HEK293 (cell line): ENCODE results near the gene ATP5F1D.

Source experiments
- BCL11B ChIP-seq: fragments of 450-650 bp; formaldehyde crosslinking; IDR thresholded peaks from 2 replicates; pipeline ENCODE4 v1.5.1; 2016; ENCODE audit warnings: low read depth, missing biosample characterization, missing genetic modification characterization
- GLIS1 ChIP-seq: fragments of 450-650 bp; formaldehyde crosslinking; IDR thresholded peaks from 2 replicates; pipeline ENCODE4 v1.5.1; 2016; ENCODE audit warnings: missing biosample characterization, missing genetic modification characterization
- GLIS2 ChIP-seq: fragments of 450-650 bp; formaldehyde crosslinking; IDR thresholded peaks from 2 replicates; pipeline ENCODE4 v1.5.1; 2016; ENCODE audit warnings: missing biosample characterization, missing genetic modification characterization
- KLF1 ChIP-seq: fragments of 450-650 bp; formaldehyde crosslinking; IDR thresholded peaks from 2 replicates; pipeline ENCODE4 v1.5.1; 2016; ENCODE audit warnings: missing biosample characterization, missing genetic modification characterization
- KLF16 ChIP-seq: fragments of 450-650 bp; formaldehyde crosslinking; IDR thresholded peaks from 2 replicates; pipeline ENCODE4 v1.5.1; 2017; ENCODE audit warnings: missing biosample characterization, missing genetic modification characterization
- KLF17 ChIP-seq: fragments of 450-650 bp; formaldehyde crosslinking; IDR thresholded peaks from 2 replicates; pipeline ENCODE4 v1.5.1; 2016; ENCODE audit warnings: missing biosample characterization, missing genetic modification characterization
- KLF8 ChIP-seq: fragments of 450-650 bp; formaldehyde crosslinking; IDR thresholded peaks from 2 replicates; pipeline ENCODE4 v1.5.1; 2016; ENCODE audit warnings: missing biosample characterization, missing genetic modification characterization
- KLF9 ChIP-seq: fragments of 450-650 bp; formaldehyde crosslinking; IDR thresholded peaks from 2 replicates; pipeline ENCODE4 v1.5.1; 2016; ENCODE audit warnings: missing biosample characterization, missing genetic modification characterization, low read depth
- PATZ1 ChIP-seq: fragments of 450-650 bp; formaldehyde crosslinking; IDR thresholded peaks from 2 replicates; pipeline ENCODE4 v1.5.1; 2016; ENCODE audit warnings: missing biosample characterization, missing genetic modification characterization
- PBX3 ChIP-seq: sonication (generic); formaldehyde crosslinking; IDR thresholded peaks from 2 replicates; pipeline ENCODE4 v1.8.1; 2022; ENCODE audit warnings: mild to moderate bottlenecking, moderate library complexity, missing genetic modification reagents
- SETDB1 ChIP-seq: IDR thresholded peaks from one replicate; pipeline ENCODE4 v1.6.1; 2017; ENCODE audit warnings: mild to moderate bottlenecking, low read length, moderate library complexity, mixed read lengths; ENCODE audit not compliant: insufficient read length
- SP2 ChIP-seq: fragments of 450-650 bp; formaldehyde crosslinking; IDR thresholded peaks from 2 replicates; pipeline ENCODE4 v1.5.1; 2016; ENCODE audit warnings: missing biosample characterization, missing genetic modification characterization
- ZBTB7A ChIP-seq: fragments of 450-650 bp; formaldehyde crosslinking; IDR thresholded peaks from 2 replicates; pipeline ENCODE4 v1.5.1; 2016; ENCODE audit warnings: low read depth, missing biosample characterization, missing genetic modification characterization
- ZBTB8A ChIP-seq: fragments of 450-650 bp; formaldehyde crosslinking; IDR thresholded peaks from 2 replicates; pipeline ENCODE4 v1.5.1; 2016; ENCODE audit warnings: missing biosample characterization, missing genetic modification characterization
- ZFHX2 ChIP-seq: fragments of 450-650 bp; formaldehyde crosslinking; conservative IDR thresholded peaks from 2 replicates; pipeline ENCODE4 v1.5.1; 2016; ENCODE audit warnings: missing biosample characterization, missing genetic modification characterization
- ZFP69B ChIP-seq: fragments of 450-650 bp; formaldehyde crosslinking; IDR thresholded peaks from 2 replicates; pipeline ENCODE4 v1.5.1; 2016; ENCODE audit warnings: missing biosample characterization, missing genetic modification characterization
- ZNF10 ChIP-seq: fragments of 450-650 bp; formaldehyde crosslinking; IDR thresholded peaks from 2 replicates; pipeline ENCODE4 v1.5.1; 2017; ENCODE audit warnings: missing biosample characterization, missing genetic modification characterization
- ZNF138 ChIP-seq: fragments of 450-650 bp; formaldehyde crosslinking; IDR thresholded peaks from 2 replicates; pipeline ENCODE4 v1.5.1; 2016; ENCODE audit warnings: missing biosample characterization, missing genetic modification characterization, borderline replicate concordance
- ZNF248 ChIP-seq: fragments of 450-650 bp; formaldehyde crosslinking; IDR thresholded peaks from 2 replicates; pipeline ENCODE4 v1.5.1; 2017; ENCODE audit warnings: missing biosample characterization, missing genetic modification characterization
- ZNF274 ChIP-seq, 2 experiments: fragments of 200-500 bp in 1 of 2; fragments of 450-650 bp in 1 of 2; sonication (Bioruptor generic) in 1 of 2; formaldehyde crosslinking in 1 of 2; IDR thresholded peaks; 2 replicates each; pipeline versions ENCODE4 v1.5.1 to v1.6.1; 2014 to 2016; ENCODE audit warnings: borderline replicate concordance in 1 of 2, inconsistent platforms in 1 of 2, low read length in 1 of 2, missing biosample characterization in 1 of 2, missing genetic modification characterization in 1 of 2
- ZNF394 ChIP-seq: fragments of 450-650 bp; formaldehyde crosslinking; IDR thresholded peaks from 2 replicates; pipeline ENCODE4 v1.5.1; 2016; ENCODE audit warnings: missing biosample characterization, missing genetic modification characterization, mild to moderate bottlenecking, moderate library complexity, borderline replicate concordance
- ZNF398 ChIP-seq: fragments of 450-650 bp; formaldehyde crosslinking; IDR thresholded peaks from 2 replicates; pipeline ENCODE4 v1.5.1; 2017; ENCODE audit warnings: missing biosample characterization, missing genetic modification characterization
- ZNF449 ChIP-seq: fragments of 450-650 bp; formaldehyde crosslinking; IDR thresholded peaks from 2 replicates; pipeline ENCODE4 v1.5.1; 2017; ENCODE audit warnings: missing biosample characterization, mild to moderate bottlenecking, missing genetic modification characterization, moderate library complexity
- ZNF501 ChIP-seq: fragments of 450-650 bp; formaldehyde crosslinking; IDR thresholded peaks from 2 replicates; pipeline ENCODE4 v1.5.1; 2016; ENCODE audit warnings: missing biosample characterization, missing genetic modification characterization
- ZNF555 ChIP-seq: fragments of 450-650 bp; formaldehyde crosslinking; conservative IDR thresholded peaks from 2 replicates; pipeline ENCODE4 v1.5.1; 2017; ENCODE audit warnings: missing biosample characterization, mild to moderate bottlenecking, missing genetic modification characterization, inconsistent platforms
- ZNF639 ChIP-seq: fragments of 450-650 bp; formaldehyde crosslinking; IDR thresholded peaks from 2 replicates; pipeline ENCODE4 v1.5.1; 2016; ENCODE audit warnings: missing biosample characterization, missing genetic modification characterization
- ZNF76 ChIP-seq: fragments of 450-650 bp; formaldehyde crosslinking; IDR thresholded peaks from 2 replicates; pipeline ENCODE4; 2016; ENCODE audit warnings: low read depth, missing biosample characterization, missing genetic modification characterization, borderline replicate concordance
- ZNF791 ChIP-seq: fragments of 450-650 bp; formaldehyde crosslinking; IDR thresholded peaks from 2 replicates; pipeline ENCODE4 v1.5.1; 2016; ENCODE audit warnings: missing biosample characterization, missing genetic modification characterization
- ZNF792 ChIP-seq: fragments of 450-650 bp; formaldehyde crosslinking; IDR thresholded peaks from 2 replicates; pipeline ENCODE4 v1.5.1; 2016; ENCODE audit warnings: missing biosample characterization, missing genetic modification characterization
- ZXDB ChIP-seq: fragments of 450-650 bp; formaldehyde crosslinking; IDR thresholded peaks from 2 replicates; pipeline ENCODE4 v1.5.1; 2016; ENCODE audit warnings: missing biosample characterization, missing genetic modification characterization

ATP5F1D gene

GRCh38 chr19:1275976-1276627 is 34.6 kb downstream of the ATP5F1D start (continued):
- TF ChIP-seq ZNF394 (tag by site-specific recombination) (peak; percentile 29; the same call in 1 of the 2 replicates), SETDB1 (no peak), ZNF76 (tag by site-specific recombination) (peak; percentile 77), PBX3 (CRISPR knock-in tag) (no peak), ZFHX2 (tag by site-specific recombination) (peak; percentile 99), ZNF639 (tag by site-specific recombination) (no peak), ZBTB7A (tag by site-specific recombination) (peak; percentile 81), ZNF274 (IDR thresholded peaks at IDR 0.05; ENCODE audit: low read length) (no peak), ZNF274 (tag by site-specific recombination; IDR thresholded peaks at IDR 0.05; ENCODE audit: borderline replicate concordance) (no peak), ZNF449 (tag by site-specific recombination) (0 out of 2 replicates have a peak, but pooled peaks have one; percentile 42), SP2 (tag by site-specific recombination) (peak; percentile 47; the same call in 1 of the 2 replicates), ZNF138 (tag by site-specific recombination) (no peak), PATZ1 (tag by site-specific recombination) (peak; percentile 95), ZNF501 (tag by site-specific recombination) (0 out of 2 replicates have a peak, but pooled peaks have one; percentile 35), ZXDB (peak; percentile 97), KLF8 (tag by site-specific recombination) (peak; percentile 96; the same call in 1 of the 2 replicates), BCL11B (peak; percentile 87; the same call in 1 of the 2 replicates), ZNF792 (tag by site-specific recombination) (no peak), ZNF10 (no peak), ZNF555 (tag by site-specific recombination) (no peak), GLIS1 (tag by site-specific recombination) (peak; percentile 62), ZFP69B (tag by site-specific recombination) (peak; percentile 96), ZNF398 (tag by site-specific recombination) (0 out of 2 replicates have a peak, but pooled peaks have one; percentile 9), KLF17 (tag by site-specific recombination) (peak; percentile 77; the same call in 1 of the 2 replicates), GLIS2 (tag by site-specific recombination) (peak; percentile 92), ZNF791 (tag by site-specific recombination) (no peak), KLF9 (peak; percentile 97; the same call in 1 of the 2 replicates), KLF1 (peak; percentile 93), ZNF248 (tag by site-specific recombination) (no peak), ZBTB8A (tag by site-specific recombination) (peak; percentile 85), KLF16 (tag by site-specific recombination) (peak; percentile 92; the same call in 1 of the 2 replicates)
